GM18499 (cell line): Measurements from ENCODE around the gene CRCP.
"Not testable (repeated sequence)": the region's sequence is repeated elsewhere in the genome, so short reads cannot be mapped to it uniquely, and the experiment has no call there.

Experiments used
- ATAC-seq: cut with Tn5 transposase; IDR thresholded peaks from one replicate; pipeline ENCODE4 v1.9.1; 2021; ENCODE audit warnings: moderate number of reproducible peaks; ENCODE audit not compliant: insufficient read depth, unreplicated experiment

CRCP gene

GRCh38 chr7:66103994-66104393 lies 10.7 kb upstream of the CRCP start:
- ATAC-seq = not testable (repeated sequence)

- ATAC-seq = no peak
Measured at GRCh38 chr7:66105263-66105748, 9.3 kb upstream of the CRCP start.

- not testable (repeated sequence) for ATAC-seq
Measured at GRCh38 chr7:66108410-66108809, 6.2 kb upstream of the CRCP start.

- no peak for ATAC-seq
Measured at GRCh38 chr7:66110856-66111255, 3.8 kb upstream of the CRCP start.

GRCh38 chr7:66116680-66117420 lies 2.2 kb downstream of the CRCP start:
- not testable (repeated sequence) for ATAC-seq

- ATAC-seq = no peak
Measured at GRCh38 chr7:66118603-66119002, 4.0 kb downstream of the CRCP start.

GRCh38 chr7:66119245-66119850 lies 4.7 kb downstream of the CRCP start:
- ATAC-seq = no peak

GRCh38 chr7:66123175-66123528 lies 8.5 kb downstream of the CRCP start:
- no peak for ATAC-seq

GRCh38 chr7:66124569-66124861 lies 9.9 kb downstream of the CRCP start:
- not testable (repeated sequence) for ATAC-seq

GRCh38 chr7:66125052-66125694 lies 10.5 kb downstream of the CRCP start:
- ATAC-seq = no peak

GRCh38 chr7:66125781-66126352 lies 11.2 kb downstream of the CRCP start:
- ATAC-seq = not testable (repeated sequence)

GRCh38 chr7:66127172-66127571 lies 12.5 kb downstream of the CRCP start:
- not testable (repeated sequence) for ATAC-seq

- no peak for ATAC-seq
Measured at GRCh38 chr7:66138994-66139752, 24.5 kb downstream of the CRCP start.

GRCh38 chr7:66140924-66141323 lies 26.3 kb downstream of the CRCP start:
- no peak for ATAC-seq

GRCh38 chr7:66142334-66142733 lies 27.7 kb downstream of the CRCP start:
- no peak for ATAC-seq

- no peak for ATAC-seq
Measured at GRCh38 chr7:66142996-66143395, 28.3 kb downstream of the CRCP start.

- ATAC-seq = no peak
Measured at GRCh38 chr7:66143876-66144332, 29.3 kb downstream of the CRCP start.

- no peak for ATAC-seq
Measured at GRCh38 chr7:66145400-66146104, 30.9 kb downstream of the CRCP start.

- ATAC-seq = no peak
Measured at GRCh38 chr7:66146701-66147100, 32.1 kb downstream of the CRCP start.

GRCh38 chr7:66147657-66148056 lies 33.0 kb downstream of the CRCP start:
- not testable (repeated sequence) for ATAC-seq
